K562 treated with DMSO at 1 percent for 48 hours (cell line): ENCODE results near the gene GPR6. TPM values are rescaled to one million over a fixed set of nuclear protein-coding genes. Genes with fewer than 3 reads are reported as not detected.

Source experiments
- total RNA-seq: library from RNA; unstranded; fragments of 300-600 nt; gene quantifications from 2 replicates; pipeline ENCODE4 v1.2.3, GENCODE V29; 2022; ENCODE audit warnings: low replicate concordance; ENCODE audit errors: extremely low read depth

GPR6 gene, protein sequence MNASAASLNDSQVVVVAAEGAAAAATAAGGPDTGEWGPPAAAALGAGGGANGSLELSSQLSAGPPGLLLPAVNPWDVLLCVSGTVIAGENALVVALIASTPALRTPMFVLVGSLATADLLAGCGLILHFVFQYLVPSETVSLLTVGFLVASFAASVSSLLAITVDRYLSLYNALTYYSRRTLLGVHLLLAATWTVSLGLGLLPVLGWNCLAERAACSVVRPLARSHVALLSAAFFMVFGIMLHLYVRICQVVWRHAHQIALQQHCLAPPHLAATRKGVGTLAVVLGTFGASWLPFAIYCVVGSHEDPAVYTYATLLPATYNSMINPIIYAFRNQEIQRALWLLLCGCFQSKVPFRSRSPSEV
- total RNA-seq = not detected in 2 replicates

DNA sequence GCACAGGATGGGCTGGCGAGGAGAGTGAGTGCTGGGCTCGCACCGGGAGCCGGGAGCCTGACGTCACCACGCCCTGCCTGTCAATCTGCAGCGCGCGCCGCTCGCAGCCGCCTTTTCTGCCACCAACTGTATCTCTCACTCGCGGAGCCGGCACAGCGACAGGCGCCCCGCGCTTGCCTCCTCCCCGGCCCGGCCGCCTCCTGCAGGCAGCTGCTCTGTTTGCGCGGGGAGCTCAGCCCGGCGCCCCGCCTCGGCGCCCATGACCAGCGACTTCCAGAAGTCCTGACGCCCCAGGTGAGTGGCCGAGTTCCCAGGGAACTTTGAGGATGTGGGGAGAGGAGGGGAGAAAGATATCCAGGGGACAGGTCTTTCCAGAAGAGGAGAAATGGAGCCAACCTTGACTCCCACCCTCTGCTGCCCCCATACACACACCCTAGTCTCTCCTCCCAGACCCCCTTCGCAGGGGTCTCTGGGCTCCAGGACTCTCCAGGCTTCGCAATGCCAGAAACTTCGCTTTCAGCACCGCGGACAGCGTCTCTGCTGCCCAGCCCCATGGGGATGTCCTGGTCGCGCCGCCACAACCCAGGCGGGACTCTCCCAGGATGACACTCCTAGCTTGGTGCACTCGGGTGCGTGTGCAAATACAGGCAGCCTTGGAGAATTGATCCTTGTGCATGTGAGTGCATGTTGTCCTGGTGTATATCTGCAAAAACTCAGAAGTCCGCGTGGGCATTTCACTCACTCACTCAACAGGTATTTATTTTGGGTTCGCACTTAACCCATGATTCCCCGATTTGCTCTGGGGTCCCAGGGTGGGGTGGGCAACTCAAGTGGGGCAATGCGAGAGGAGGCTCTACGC lies at the start of gene GPR6:
TSS of gene GPR6 (plus strand) at position 138 of the 859 bp plus-strand sequence. CDS start 802 bp downstream, outside the sequence.

Other genes starting within 250 kb of the GPR6 start
- not detected in 2 replicates for gene WASF1, start 201.4 kb downstream of the GPR6 start, total RNA-seq
- gene CDC40, start 202.1 kb downstream of the GPR6 start, total RNA-seq = not detected in 2 replicates